Measurements from ENCODE around the gene LRBA. TPM values are rescaled to one million over a fixed set of nuclear protein-coding genes. Genes with fewer than 3 reads are reported as not detected.

Gene LRBA
- total and polyA plus RNA-seq, 9 of the 15 experiments (the other 6 are each of a cell fraction or from before 2014, with no cell fraction given): 24.2 to 88.7 (median 59.7) TPM

DNA sequence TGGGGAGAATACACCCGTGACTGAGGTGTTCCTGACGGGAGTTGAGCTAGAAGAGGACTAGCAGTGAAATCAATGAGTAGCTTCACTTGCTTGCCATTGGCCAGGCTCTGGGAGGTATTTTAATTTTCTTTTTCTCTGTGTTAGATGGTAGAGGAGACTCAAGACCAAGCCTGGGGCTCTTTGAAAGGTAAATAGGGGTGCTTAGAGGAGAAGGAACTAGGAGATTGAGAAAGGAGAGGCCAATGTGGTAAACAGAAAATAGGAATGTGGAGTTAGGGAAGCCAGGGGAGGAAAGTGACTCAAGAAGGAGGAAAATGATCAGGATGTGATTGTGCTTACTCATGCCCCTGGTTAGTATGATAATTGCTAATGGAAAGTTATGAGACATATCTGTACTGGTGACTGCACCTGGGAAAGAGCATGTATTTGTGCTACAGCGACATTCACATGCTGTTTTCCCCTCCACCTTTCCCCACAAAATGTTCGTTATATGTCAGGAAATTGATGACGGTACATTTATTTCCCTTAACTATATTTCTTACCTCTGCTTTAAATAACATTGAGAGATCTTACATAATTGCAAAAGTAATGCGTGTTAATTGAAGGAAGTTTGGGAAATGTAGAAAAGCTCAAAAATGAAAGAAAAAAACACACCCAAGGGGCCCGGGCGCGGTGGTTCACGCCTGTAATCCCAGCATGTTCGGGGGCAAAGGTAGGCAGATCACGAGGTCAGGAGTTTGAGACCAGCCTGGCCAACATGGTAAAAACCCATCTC lies 16.9 kb upstream of the LRBA start (continued):
- TF ChIP-seq, protein P1, sequence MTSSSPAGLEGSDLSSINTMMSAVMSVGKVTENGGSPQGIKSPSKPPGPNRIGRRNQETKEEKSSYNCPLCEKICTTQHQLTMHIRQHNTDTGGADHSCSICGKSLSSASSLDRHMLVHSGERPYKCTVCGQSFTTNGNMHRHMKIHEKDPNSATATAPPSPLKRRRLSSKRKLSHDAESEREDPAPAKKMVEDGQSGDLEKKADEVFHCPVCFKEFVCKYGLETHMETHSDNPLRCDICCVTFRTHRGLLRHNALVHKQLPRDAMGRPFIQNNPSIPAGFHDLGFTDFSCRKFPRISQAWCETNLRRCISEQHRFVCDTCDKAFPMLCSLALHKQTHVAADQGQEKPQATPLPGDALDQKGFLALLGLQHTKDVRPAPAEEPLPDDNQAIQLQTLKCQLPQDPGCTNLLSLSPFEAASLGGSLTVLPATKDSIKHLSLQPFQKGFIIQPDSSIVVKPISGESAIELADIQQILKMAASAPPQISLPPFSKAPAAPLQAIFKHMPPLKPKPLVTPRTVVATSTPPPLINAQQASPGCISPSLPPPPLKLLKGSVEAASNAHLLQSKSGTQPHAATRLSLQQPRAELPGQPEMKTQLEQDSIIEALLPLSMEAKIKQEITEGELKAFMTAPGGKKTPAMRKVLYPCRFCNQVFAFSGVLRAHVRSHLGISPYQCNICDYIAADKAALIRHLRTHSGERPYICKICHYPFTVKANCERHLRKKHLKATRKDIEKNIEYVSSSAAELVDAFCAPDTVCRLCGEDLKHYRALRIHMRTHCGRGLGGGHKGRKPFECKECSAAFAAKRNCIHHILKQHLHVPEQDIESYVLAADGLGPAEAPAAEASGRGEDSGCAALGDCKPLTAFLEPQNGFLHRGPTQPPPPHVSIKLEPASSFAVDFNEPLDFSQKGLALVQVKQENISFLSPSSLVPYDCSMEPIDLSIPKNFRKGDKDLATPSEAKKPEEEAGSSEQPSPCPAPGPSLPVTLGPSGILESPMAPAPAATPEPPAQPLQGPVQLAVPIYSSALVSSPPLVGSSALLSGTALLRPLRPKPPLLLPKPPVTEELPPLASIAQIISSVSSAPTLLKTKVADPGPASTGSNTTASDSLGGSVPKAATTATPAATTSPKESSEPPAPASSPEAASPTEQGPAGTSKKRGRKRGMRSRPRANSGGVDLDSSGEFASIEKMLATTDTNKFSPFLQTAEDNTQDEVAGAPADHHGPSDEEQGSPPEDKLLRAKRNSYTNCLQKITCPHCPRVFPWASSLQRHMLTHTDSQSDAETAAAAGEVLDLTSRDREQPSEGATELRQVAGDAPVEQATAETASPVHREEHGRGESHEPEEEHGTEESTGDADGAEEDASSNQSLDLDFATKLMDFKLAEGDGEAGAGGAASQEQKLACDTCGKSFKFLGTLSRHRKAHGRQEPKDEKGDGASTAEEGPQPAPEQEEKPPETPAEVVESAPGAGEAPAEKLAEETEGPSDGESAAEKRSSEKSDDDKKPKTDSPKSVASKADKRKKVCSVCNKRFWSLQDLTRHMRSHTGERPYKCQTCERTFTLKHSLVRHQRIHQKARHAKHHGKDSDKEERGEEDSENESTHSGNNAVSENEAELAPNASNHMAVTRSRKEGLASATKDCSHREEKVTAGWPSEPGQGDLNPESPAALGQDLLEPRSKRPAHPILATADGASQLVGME (CRISPR knock-in tag; IDR thresholded peaks at IDR 0.05): no peak
- TF ChIP-seq BRF1 (IDR thresholded peaks at IDR 0.05; ENCODE audit: borderline replicate concordance, extremely low read depth, insufficient read length) (no peak), CEBPG (CRISPR knock-in tag; IDR thresholded peaks at IDR 0.05) (no peak), CEBPG (tag; conservative IDR thresholded peaks at IDR 0.05 in 1 of 2, IDR thresholded peaks at IDR 0.05 in 1 of 2) (peak in 1 of 2 experiments; percentile 39; a peak in 1 of 4 replicates), DNMT1 (IDR thresholded peaks at IDR 0.05) (0 out of 2 replicates have a peak, but pooled peaks have one; percentile 15), POU5F1 (IDR thresholded peaks at IDR 0.05; ENCODE audit: borderline replicate concordance, low read depth, low read length, partially characterized antibody) (no peak), XRCC4 (IDR thresholded peaks at IDR 0.05; ENCODE audit: extremely low read depth, insufficient read depth, insufficient read length) (no peak), ZNF436 (CRISPR knock-in tag; IDR thresholded peaks at IDR 0.05) (no peak), ZNF444 (CRISPR knock-in tag; IDR thresholded peaks at IDR 0.05) (no peak), HNRNPL (IDR thresholded peaks at IDR 0.05; ENCODE audit: low read depth, low read length) (no peak), LCOR (CRISPR knock-in tag; IDR thresholded peaks at IDR 0.05) (no peak), EHMT2 (IDR thresholded peaks at IDR 0.05) (peak; percentile 73; the same call in 1 of the 2 replicates), FOXK2 (conservative IDR thresholded peaks at IDR 0.05 in 1 of 2, IDR thresholded peaks at IDR 0.05 in 1 of 2; ENCODE audit: low read depth in 2 of 2) (peak; percentile 72 to 82), CHD4 (IDR thresholded peaks at IDR 0.05; ENCODE audit: insufficient read depth, insufficient replicate concordance, low read depth, low read length, poor library complexity, severe bottlenecking) (no peak)
- TF ChIP-seq, protein P2, sequence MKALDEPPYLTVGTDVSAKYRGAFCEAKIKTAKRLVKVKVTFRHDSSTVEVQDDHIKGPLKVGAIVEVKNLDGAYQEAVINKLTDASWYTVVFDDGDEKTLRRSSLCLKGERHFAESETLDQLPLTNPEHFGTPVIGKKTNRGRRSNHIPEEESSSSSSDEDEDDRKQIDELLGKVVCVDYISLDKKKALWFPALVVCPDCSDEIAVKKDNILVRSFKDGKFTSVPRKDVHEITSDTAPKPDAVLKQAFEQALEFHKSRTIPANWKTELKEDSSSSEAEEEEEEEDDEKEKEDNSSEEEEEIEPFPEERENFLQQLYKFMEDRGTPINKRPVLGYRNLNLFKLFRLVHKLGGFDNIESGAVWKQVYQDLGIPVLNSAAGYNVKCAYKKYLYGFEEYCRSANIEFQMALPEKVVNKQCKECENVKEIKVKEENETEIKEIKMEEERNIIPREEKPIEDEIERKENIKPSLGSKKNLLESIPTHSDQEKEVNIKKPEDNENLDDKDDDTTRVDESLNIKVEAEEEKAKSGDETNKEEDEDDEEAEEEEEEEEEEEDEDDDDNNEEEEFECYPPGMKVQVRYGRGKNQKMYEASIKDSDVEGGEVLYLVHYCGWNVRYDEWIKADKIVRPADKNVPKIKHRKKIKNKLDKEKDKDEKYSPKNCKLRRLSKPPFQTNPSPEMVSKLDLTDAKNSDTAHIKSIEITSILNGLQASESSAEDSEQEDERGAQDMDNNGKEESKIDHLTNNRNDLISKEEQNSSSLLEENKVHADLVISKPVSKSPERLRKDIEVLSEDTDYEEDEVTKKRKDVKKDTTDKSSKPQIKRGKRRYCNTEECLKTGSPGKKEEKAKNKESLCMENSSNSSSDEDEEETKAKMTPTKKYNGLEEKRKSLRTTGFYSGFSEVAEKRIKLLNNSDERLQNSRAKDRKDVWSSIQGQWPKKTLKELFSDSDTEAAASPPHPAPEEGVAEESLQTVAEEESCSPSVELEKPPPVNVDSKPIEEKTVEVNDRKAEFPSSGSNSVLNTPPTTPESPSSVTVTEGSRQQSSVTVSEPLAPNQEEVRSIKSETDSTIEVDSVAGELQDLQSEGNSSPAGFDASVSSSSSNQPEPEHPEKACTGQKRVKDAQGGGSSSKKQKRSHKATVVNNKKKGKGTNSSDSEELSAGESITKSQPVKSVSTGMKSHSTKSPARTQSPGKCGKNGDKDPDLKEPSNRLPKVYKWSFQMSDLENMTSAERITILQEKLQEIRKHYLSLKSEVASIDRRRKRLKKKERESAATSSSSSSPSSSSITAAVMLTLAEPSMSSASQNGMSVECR (CRISPR knock-in tag; IDR thresholded peaks at IDR 0.05): no peak
- TF ChIP-seq, protein P3, sequence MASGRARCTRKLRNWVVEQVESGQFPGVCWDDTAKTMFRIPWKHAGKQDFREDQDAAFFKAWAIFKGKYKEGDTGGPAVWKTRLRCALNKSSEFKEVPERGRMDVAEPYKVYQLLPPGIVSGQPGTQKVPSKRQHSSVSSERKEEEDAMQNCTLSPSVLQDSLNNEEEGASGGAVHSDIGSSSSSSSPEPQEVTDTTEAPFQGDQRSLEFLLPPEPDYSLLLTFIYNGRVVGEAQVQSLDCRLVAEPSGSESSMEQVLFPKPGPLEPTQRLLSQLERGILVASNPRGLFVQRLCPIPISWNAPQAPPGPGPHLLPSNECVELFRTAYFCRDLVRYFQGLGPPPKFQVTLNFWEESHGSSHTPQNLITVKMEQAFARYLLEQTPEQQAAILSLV (tag; IDR thresholded peaks at IDR 0.05): no peak

All from K562 (cell line).